Breast epithelium (tissue), 4 donors: ENCODE data around the gene HIPK4. TPM values are rescaled to one million over a fixed set of nuclear protein-coding genes. Genes with fewer than 3 reads are reported as not detected.
"Not testable (repeated sequence)": the region's sequence is repeated elsewhere in the genome, so short reads cannot be mapped to it uniquely, and the experiment has no call there.

Source experiments
- DNase-seq, 2 donors: peaks; one replicate each; pipeline ENCODE4 v3.0.0-alpha.2; 2019; ENCODE audit warnings: low spot score in 2 of 2
- H3K27ac ChIP-seq, 2 donors: fragments of 200-600 bp; sonication (generic) in 1 of 2; one replicate each; pipeline ENCODE4 v1.5.1; 2016 to 2019; ENCODE audit warnings: mild to moderate bottlenecking in 1 of 2
- H3K27me3 ChIP-seq, 2 donors: fragments of 200-600 bp; sonication (generic) in 1 of 2; one replicate each; pipeline versions ENCODE4 v1.5.1 to v1.6.0; 2017 to 2019; ENCODE audit warnings: control low read depth in 1 of 2, mild to moderate bottlenecking in 1 of 2
- H3K36me3 ChIP-seq: fragments of 200-600 bp; one replicate; pipeline ENCODE4 v1.5.1; 2019
- H3K4me1 ChIP-seq, 2 donors: fragments of 200-600 bp; sonication (generic); one replicate each; pipeline ENCODE4 v1.5.1; 2016 to 2019; ENCODE audit warnings: control low read depth in 1 of 2
- H3K4me3 ChIP-seq, 3 donors: fragments of 200-600 bp; sonication (generic); 1 replicate in 2 of 3; 2 replicates in 1 of 3; pipeline ENCODE4 v1.5.1; 2016 to 2019; ENCODE audit warnings: mild to moderate bottlenecking in 3 of 3, moderate library complexity in 2 of 3
- H3K9me3 ChIP-seq, 2 donors: fragments of 200-600 bp; sonication (generic) in 1 of 2; one replicate each; pipeline ENCODE4 v1.5.1; 2016 to 2019; ENCODE audit warnings: control low read depth in 1 of 2
- CTCF ChIP-seq, 3 donors: fragments of 450-650 bp; IDR thresholded peaks; one replicate each; pipeline ENCODE4 v1.5.1; 2016 to 2017; ENCODE audit warnings: antibody characterized with exemption in 3 of 3, mild to moderate bottlenecking in 3 of 3, moderate library complexity in 3 of 3
- POLR2A ChIP-seq: fragments of 450-650 bp; IDR thresholded peaks from one replicate; pipeline ENCODE4 v1.6.1; 2016; ENCODE audit warnings: antibody characterized with exemption, mild to moderate bottlenecking, moderate library complexity
- POLR2AphosphoS5 ChIP-seq, 3 donors: sonication (generic); formaldehyde crosslinking; IDR thresholded peaks; one replicate each; pipeline ENCODE4 v1.6.1; 2017; ENCODE audit warnings: antibody characterized with exemption in 3 of 3
- intact Hi-C: fragments of 100-400 bp; cut with DNase I; formaldehyde crosslinking; loops from one replicate; pipeline ENCODE4 v1.15.1; 2023; ENCODE audit warnings: low total_unique reads
- total RNA-seq, 3 donors: library from RNA; depleted of rRNA; stranded (reverse); fragments of >200 nt; gene quantifications; one replicate each; pipeline ENCODE4 v1.1.0, GENCODE V29; 2016

HIPK4 gene
- total RNA-seq, 3 donors from 2014 or later: 0.16 to 0.33 TPM; not detected in 1

DNA sequence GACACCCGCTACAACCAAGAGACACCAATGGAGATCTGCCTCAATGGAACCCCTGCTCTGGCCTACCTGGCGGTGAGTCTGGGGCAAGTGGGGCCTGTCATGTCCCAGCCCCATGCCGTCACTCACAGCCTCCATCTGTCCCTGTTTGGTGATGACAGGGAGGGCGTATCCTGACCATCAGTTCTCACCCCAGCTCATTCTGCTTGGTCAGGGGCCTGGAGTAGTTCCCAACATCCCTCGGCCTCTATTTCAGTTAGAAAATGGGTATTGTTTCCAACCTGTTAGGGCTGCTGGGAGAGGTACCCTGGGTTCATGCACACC, 18.2 kb downstream of the HIPK4 start:
- Histone ChIP-seq H3K27me3 (no peaks in the 10 kb centered on the region), H3K4me1 (no peaks in the 10 kb centered on the region), H3K36me3 (no peaks in the 10 kb centered on the region), H3K27ac (no peak overlapping the region), H3K4me3 (no peak overlapping the region), H3K9me3 (no peaks in the 10 kb centered on the region)
- no peak for TF ChIP-seq POLR2A
- no peak for TF ChIP-seq CTCF (IDR thresholded peaks at IDR 0.05)
- TF ChIP-seq POLR2AphosphoS5 (IDR thresholded peaks at IDR 0.05): no peak
- intact Hi-C loops: no loop called here
- no peak for DNase-seq

DNA sequence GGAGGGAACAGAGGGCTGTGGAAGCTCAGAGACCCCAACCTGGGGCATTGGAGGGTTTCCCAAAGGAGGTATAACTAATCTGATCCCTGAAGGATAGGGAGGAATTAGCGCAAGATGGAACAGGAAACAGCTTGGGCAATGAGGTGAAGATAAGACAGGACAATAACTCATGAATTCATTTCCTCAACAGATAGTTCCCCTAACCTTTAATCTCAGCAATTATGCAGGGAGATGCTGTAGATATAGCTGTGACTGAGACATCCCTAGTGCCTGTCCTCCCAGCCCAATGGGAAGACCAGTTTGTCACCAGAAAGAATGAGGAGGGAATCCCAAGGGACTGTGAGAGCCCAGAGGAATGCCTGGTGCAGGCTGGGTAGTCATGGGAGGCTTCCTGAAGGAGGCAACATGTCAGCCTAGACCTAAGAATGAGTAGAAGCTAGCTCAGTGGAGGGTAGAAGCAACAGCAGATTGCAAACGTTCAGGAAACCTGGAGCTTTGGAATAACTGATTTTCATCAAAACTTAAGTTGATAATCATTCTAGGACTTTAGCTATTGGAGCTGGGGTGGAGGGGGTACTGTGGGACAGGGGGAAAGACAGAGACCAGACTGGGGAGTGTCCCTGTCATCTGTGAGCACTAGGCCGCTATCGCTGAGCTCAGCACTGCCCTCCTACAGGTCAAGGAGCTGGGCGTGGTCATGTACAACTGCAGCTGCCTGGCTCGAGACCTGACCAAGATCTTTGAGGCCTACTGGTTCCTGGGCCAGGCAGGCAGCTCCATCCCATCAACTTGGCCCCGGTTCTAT, 18.8 kb downstream of the HIPK4 start:
- H3K4me1 ChIP-seq: no peaks in the 10 kb centered on the region
- H3K4me3 ChIP-seq: no peak overlapping the region
- no peaks in the 10 kb centered on the region for H3K36me3 ChIP-seq
- intact Hi-C loops: no loop called here
- DNase-seq: no peak
- no peaks in the 10 kb centered on the region for H3K9me3 ChIP-seq
- TF ChIP-seq POLR2A: no peak
- TF ChIP-seq CTCF (IDR thresholded peaks at IDR 0.05): no peak
- no peak for TF ChIP-seq POLR2AphosphoS5 (IDR thresholded peaks at IDR 0.05)
- H3K27me3 ChIP-seq: no peaks in the 10 kb centered on the region
- no peak overlapping the region for H3K27ac ChIP-seq

DNA sequence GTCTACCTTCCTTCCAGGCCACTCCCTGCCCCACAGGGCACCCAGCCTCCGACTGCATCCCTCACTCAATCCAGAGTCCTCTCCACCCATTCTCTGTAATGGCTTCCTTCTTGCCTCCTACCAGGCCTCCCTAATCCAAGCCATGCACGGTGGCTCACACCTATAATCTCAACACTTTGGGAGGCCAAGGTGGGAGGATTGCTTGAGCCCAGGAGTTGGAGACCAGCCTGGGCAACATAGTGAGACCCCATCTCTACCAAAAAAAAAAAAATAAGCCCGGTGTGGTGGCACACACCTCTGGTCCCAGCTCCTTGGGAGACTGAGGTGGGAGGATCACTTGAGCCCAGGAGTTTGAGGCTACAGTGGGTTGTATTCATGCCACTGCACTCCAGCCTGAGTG, 19.7 kb downstream of the HIPK4 start:
- H3K27ac ChIP-seq, intact Hi-C loops, H3K27me3 ChIP-seq, H3K36me3 ChIP-seq, H3K4me3 ChIP-seq, H3K4me1 ChIP-seq, DNase-seq, H3K9me3 ChIP-seq: not testable (repeated sequence)

DNA sequence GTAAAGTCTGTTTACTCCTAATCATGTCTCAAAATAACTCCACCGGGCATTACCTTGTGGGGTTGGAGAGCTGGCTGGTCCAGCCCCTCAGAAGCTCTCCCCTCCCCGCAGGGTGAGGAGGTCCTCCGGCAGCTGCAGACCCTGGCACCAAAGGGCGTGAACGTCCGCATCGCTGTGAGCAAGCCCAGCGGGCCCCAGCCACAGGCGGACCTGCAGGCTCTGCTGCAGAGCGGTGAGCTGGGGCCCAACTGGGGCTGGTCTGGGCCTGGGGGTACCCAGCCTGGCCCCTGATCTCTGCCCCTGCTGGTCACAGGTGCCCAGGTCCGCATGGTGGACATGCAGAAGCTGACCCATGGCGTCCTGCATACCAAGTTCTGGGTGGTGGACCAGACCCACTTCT, 20.2 kb downstream of the HIPK4 start:
- H3K4me1 ChIP-seq: no peaks in the 10 kb centered on the region
- H3K9me3 ChIP-seq: no peaks in the 10 kb centered on the region
- H3K4me3 ChIP-seq: no peak overlapping the region
- intact Hi-C loops: no loop called here
- no peak for DNase-seq
- no peaks in the 10 kb centered on the region for H3K27me3 ChIP-seq
- no peak overlapping the region for H3K27ac ChIP-seq
- no peaks in the 10 kb centered on the region for H3K36me3 ChIP-seq
- TF ChIP-seq CTCF (IDR thresholded peaks at IDR 0.05) (no peak), POLR2AphosphoS5 (IDR thresholded peaks at IDR 0.05) (no peak)

DNA sequence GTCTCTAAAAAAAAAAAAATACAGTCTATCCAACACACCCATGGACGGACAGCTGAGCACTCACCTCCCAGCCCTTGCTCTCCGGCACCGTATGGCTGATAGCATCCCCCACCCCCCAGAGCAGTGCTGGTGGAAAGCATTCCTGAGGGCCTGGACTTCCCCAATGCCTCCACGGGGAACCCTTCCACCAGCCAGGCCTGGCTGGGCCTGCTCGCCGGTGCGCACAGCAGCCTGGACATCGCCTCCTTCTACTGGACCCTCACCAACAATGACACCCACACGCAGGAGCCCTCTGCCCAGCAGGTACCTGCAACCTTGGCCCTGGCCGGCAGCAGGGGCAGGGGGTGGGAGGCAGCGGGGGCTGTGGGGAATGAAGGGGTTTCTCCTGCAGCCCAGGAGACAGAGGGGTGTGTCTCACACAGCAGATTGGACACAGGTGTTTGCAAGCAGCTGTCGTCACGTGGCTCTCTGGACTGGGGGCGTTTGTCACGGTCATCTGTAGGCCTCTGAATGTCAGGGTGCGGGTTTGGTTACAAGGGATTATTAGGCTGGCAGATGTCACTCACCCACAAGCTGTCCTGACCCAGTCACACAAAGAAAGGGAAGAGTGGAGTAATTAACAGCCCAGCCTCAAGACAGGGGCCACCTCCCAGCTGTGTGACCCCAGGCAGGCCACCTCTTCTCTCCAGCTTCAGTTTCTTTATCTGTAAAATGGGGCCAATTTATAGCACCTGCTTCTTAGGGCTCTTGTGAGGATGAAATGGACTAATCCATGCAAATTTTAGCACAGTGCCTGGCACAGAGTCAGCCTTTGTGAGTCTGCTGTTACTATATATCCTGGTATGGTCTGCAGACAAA, 22.2 kb downstream of the HIPK4 start:
- intact Hi-C loops: no loop called here
- no peak for DNase-seq
- no peaks in the 10 kb centered on the region for H3K36me3 ChIP-seq
- H3K27me3 ChIP-seq: no peaks in the 10 kb centered on the region
- H3K4me1 ChIP-seq: no peaks in the 10 kb centered on the region
- TF ChIP-seq POLR2A: no peak
- no peak for TF ChIP-seq CTCF (IDR thresholded peaks at IDR 0.05)
- no peak for TF ChIP-seq POLR2AphosphoS5 (IDR thresholded peaks at IDR 0.05)
- no peak overlapping the region for H3K4me3 ChIP-seq
- no peaks in the 10 kb centered on the region for H3K9me3 ChIP-seq
- no peak overlapping the region for H3K27ac ChIP-seq
